ENCODE data around the gene SPNS2. TPM values are rescaled to one million over a fixed set of nuclear protein-coding genes. Genes with fewer than 3 reads are reported as not detected.

The SPNS2 gene
- total RNA-seq, 2 donors from 2014 or later = 19.2 to 58.0 TPM

- 73 to 81% methylated on average over 6 to 8 of the region's 8 CpGs for WGBS, 2 donors
- no peak overlapping the region for H3K27ac ChIP-seq
- no peak for ATAC-seq
- no peak for TF ChIP-seq POLR2A (IDR thresholded peaks at IDR 0.05)
- no peak for TF ChIP-seq CTCF (IDR thresholded peaks at IDR 0.05)
- H3K27me3 ChIP-seq = peaks cover 0 to 24% of the 10 kb centered on the region in 2 donors
- intact Hi-C loops (cut with DNase I) = no loop called here
- peaks cover 16% of the 10 kb centered on the region for H3K4me1 ChIP-seq
- no peak overlapping the region for H3K4me3 ChIP-seq
- DNase-seq = no peak
- no peaks in the 10 kb centered on the region for H3K9me3 ChIP-seq
- no peaks in the 10 kb centered on the region for H3K36me3 ChIP-seq (replicated peaks in 1 of 2; ENCODE audit: insufficient read depth in 1 of 2, low read depth in 2 of 2)
These were observed 84.0 kb downstream of the SPNS2 start for GRCh38 chr17:4582691-4583090.

DNA sequence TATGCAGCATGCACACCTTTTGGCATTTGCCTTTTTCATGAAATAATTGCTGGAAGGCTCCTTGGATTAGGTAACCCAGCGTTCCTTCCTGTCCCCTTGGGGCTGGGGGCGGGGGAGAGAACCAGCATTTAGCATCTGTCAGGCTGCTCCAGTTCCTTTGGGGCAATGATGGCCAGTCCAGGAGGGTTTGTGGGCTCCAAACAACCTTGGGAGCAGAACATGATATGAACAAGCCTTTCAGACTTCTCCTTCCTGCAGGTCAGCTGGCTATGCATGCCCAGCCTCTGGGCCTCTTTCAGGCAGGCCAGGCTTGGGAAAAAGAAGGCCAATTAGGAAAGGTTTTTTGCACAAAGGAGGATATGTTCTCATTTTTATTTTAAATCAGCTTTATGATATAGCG lies 84.5 kb downstream of the SPNS2 start:
- Histone ChIP-seq H3K4me1 (peaks cover 16% of the 10 kb centered on the region), H3K27ac (no peak overlapping the region), H3K4me3 (no peak overlapping the region), H3K27me3 (peaks cover 0 to 24% of the 10 kb centered on the region in 2 donors), H3K9me3 (no peaks in the 10 kb centered on the region), H3K36me3 (replicated peaks in 1 of 2; ENCODE audit: insufficient read depth in 1 of 2, low read depth in 2 of 2) (no peaks in the 10 kb centered on the region)
- TF ChIP-seq CTCF (IDR thresholded peaks at IDR 0.05) (no peak), POLR2A (IDR thresholded peaks at IDR 0.05) (no peak)
- WGBS, 2 donors = 65 to 86% methylated on average over 3 of the region's 3 CpGs
- intact Hi-C loops (cut with DNase I) = no loop called here
- ATAC-seq = no peak
- DNase-seq = no peak

DNA sequence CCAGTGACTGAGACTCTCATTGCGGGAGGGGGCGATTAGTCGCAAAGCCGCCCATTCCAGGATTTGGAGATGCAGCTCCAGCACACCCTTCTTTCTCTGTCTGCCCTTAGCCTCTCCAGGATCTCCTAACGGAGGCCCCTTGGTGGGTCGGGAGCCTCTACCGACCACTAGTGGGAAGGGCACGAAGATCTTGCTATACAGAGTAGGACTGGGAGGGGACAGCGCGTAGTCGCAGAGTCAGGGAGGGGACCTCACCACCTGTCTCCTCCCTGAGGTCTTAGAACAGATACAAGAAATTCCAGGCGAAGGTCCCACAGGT lies 85.1 kb downstream of the SPNS2 start:
- H3K36me3 ChIP-seq (replicated peaks in 1 of 2; ENCODE audit: insufficient read depth in 1 of 2, low read depth in 2 of 2) = no peaks in the 10 kb centered on the region
- WGBS, 2 donors = 0 to 9% methylated on average over 3 to 12 of the region's 12 CpGs
- peak in 1 of 7 experiments; percentile 16 for TF ChIP-seq CTCF (IDR thresholded peaks at IDR 0.05)
- TF ChIP-seq POLR2A (IDR thresholded peaks at IDR 0.05) = no peak
- H3K4me3 ChIP-seq = no peak overlapping the region
- intact Hi-C loops (cut with DNase I) = no loop called here
- peaks cover 16% of the 10 kb centered on the region for H3K4me1 ChIP-seq
- ATAC-seq (peak; percentile 10), DNase-seq (no peak)
- H3K27ac ChIP-seq = no peak overlapping the region
- H3K27me3 ChIP-seq = peaks cover 0 to 24% of the 10 kb centered on the region in 2 donors
- no peaks in the 10 kb centered on the region for H3K9me3 ChIP-seq

- TF ChIP-seq POLR2A (IDR thresholded peaks at IDR 0.05) (no peak), CTCF (IDR thresholded peaks at IDR 0.05) (no peak)
- H3K4me3 ChIP-seq = no peak within 1 kb of the TSS
- DNase-seq (no peak), ATAC-seq (peak; percentile 47)
- no peak within 1 kb of the TSS for H3K27ac ChIP-seq
- peaks cover 0 to 24% of the 10 kb centered on the region in 2 donors for H3K27me3 ChIP-seq
- no peaks in the 10 kb centered on the region for H3K36me3 ChIP-seq (replicated peaks in 1 of 2; ENCODE audit: insufficient read depth in 1 of 2, low read depth in 2 of 2)
- 0 to 1% methylated on average over 9 to 79 of the region's 100 CpGs for WGBS, 2 donors
- H3K9me3 ChIP-seq = no peaks in the 10 kb centered on the region
- intact Hi-C loops (cut with DNase I) = no loop called here
- peaks cover 16% of the 10 kb centered on the region for H3K4me1 ChIP-seq
These were observed 85.6 kb downstream of the SPNS2 start, which contains the start of gene SMTNL2 for GRCh38 chr17:4584101-4584916. SMTNL2 (plus strand) TSS chr17:4584529; CDS start chr17:4584606, 77 bp downstream.

Measured in body of pancreas (tissue), 4 donors.